DND-41 (cell line): Measurements from ENCODE around the gene SLAMF9.

ENCODE experiments used
- EZH2 ChIP-seq: IDR thresholded peaks from 3 replicates; pipeline ENCODE4 v1.6.1; 2012; ENCODE audit warnings: borderline replicate concordance, low read depth, mild to moderate bottlenecking, moderate library complexity, low read length, inconsistent platforms; ENCODE audit not compliant: severe bottlenecking
- TF ChIP-seq, protein P1 (sequence below): IDR thresholded peaks from 2 replicates; pipeline ENCODE4 v1.5.1; 2012; ENCODE audit warnings: borderline replicate concordance, low read length, moderate library complexity, mild to moderate bottlenecking; ENCODE audit not compliant: poor library complexity, severe bottlenecking; ENCODE audit errors: extremely low read depth

DNA sequence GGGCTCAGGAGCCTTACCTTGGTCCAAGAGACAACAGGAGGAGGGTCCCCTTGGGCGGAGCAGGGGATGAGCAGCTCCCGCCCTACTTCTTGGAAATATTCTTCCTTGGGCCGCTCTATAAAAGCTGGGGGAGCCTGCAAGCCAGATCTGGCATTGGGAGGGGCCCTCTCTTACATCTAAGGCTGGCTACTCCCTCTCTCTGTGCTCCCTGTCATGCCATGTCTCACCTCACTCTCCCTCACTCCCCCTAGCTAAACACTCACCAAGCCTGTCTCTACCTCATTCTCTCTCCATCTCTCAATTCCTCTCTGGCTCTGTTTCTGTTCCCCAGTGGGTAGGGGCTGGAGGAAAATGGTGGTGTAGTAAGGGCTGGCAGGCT is 22.3 kb downstream of the SLAMF9 start:
- TF ChIP-seq, protein P1, sequence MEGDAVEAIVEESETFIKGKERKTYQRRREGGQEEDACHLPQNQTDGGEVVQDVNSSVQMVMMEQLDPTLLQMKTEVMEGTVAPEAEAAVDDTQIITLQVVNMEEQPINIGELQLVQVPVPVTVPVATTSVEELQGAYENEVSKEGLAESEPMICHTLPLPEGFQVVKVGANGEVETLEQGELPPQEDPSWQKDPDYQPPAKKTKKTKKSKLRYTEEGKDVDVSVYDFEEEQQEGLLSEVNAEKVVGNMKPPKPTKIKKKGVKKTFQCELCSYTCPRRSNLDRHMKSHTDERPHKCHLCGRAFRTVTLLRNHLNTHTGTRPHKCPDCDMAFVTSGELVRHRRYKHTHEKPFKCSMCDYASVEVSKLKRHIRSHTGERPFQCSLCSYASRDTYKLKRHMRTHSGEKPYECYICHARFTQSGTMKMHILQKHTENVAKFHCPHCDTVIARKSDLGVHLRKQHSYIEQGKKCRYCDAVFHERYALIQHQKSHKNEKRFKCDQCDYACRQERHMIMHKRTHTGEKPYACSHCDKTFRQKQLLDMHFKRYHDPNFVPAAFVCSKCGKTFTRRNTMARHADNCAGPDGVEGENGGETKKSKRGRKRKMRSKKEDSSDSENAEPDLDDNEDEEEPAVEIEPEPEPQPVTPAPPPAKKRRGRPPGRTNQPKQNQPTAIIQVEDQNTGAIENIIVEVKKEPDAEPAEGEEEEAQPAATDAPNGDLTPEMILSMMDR, result no peak
- TF ChIP-seq EZH2, result no peak
